ENCODE data around the gene PPP2R3C. TPM values are rescaled to one million over a fixed set of nuclear protein-coding genes. Genes with fewer than 3 reads are reported as not detected.

The PPP2R3C gene
- total RNA-seq, 1 donor from 2014 or later = 55.4 TPM

- TF ChIP-seq CTCF (conservative IDR thresholded peaks at IDR 0.05) = no peak
- Mint-ChIP-seq H3K27me3 (ENCODE audit: low read depth) (no peaks in the 10 kb centered on the region), H3K27ac (ENCODE audit: unreplicated experiment) (no peak overlapping the region), H3K4me1 (peaks cover 9% of the 10 kb centered on the region), H3K4me3 (no peak overlapping the region), H3K9me3 (no peaks in the 10 kb centered on the region), H3K36me3 (ENCODE audit: low read depth) (peaks cover 15% of the 10 kb centered on the region)
- no peak for DNase-seq (ENCODE audit: low read depth, low spot score)
Observed at GRCh38 chr14:35085441-35085840, 36.3 kb downstream of the PPP2R3C start.

GRCh38 chr14:35083530-35084150 is 38.1 kb downstream of the PPP2R3C start:
- no peaks in the 10 kb centered on the region for H3K9me3 Mint-ChIP-seq
- no peaks in the 10 kb centered on the region for H3K27me3 Mint-ChIP-seq (ENCODE audit: low read depth)
- no peak overlapping the region for H3K4me3 Mint-ChIP-seq
- peaks cover 15% of the 10 kb centered on the region for H3K36me3 Mint-ChIP-seq (ENCODE audit: low read depth)
- no peak overlapping the region for H3K27ac Mint-ChIP-seq (ENCODE audit: unreplicated experiment)
- no peak for TF ChIP-seq CTCF (conservative IDR thresholded peaks at IDR 0.05)
- DNase-seq (ENCODE audit: low read depth, low spot score) = no peak
- H3K4me1 Mint-ChIP-seq = peaks cover 9% of the 10 kb centered on the region

GRCh38 chr14:35079742-35080141 is 42.0 kb downstream of the PPP2R3C start:
- H3K4me3 Mint-ChIP-seq = no peak overlapping the region
- no peaks in the 10 kb centered on the region for H3K9me3 Mint-ChIP-seq
- H3K27me3 Mint-ChIP-seq (ENCODE audit: low read depth) = no peaks in the 10 kb centered on the region
- H3K36me3 Mint-ChIP-seq (ENCODE audit: low read depth) = peaks cover 7% of the 10 kb centered on the region
- no peak for DNase-seq (ENCODE audit: low read depth, low spot score)
- TF ChIP-seq CTCF (conservative IDR thresholded peaks at IDR 0.05) = no peak
- H3K27ac Mint-ChIP-seq (ENCODE audit: unreplicated experiment) = no peak overlapping the region
- H3K4me1 Mint-ChIP-seq = no peaks in the 10 kb centered on the region

- no peak overlapping the region for H3K27ac Mint-ChIP-seq (ENCODE audit: unreplicated experiment)
- H3K4me3 Mint-ChIP-seq = no peak overlapping the region
- DNase-seq (ENCODE audit: low read depth, low spot score) = no peak
- no peaks in the 10 kb centered on the region for H3K4me1 Mint-ChIP-seq
- H3K27me3 Mint-ChIP-seq (ENCODE audit: low read depth) = no peaks in the 10 kb centered on the region
- no peak for TF ChIP-seq CTCF (conservative IDR thresholded peaks at IDR 0.05)
- H3K36me3 Mint-ChIP-seq (ENCODE audit: low read depth) = peaks cover 7% of the 10 kb centered on the region
- no peaks in the 10 kb centered on the region for H3K9me3 Mint-ChIP-seq
Observed at GRCh38 chr14:35078082-35078481, 43.7 kb downstream of the PPP2R3C start.

- H3K9me3 Mint-ChIP-seq = no peaks in the 10 kb centered on the region
- H3K36me3 Mint-ChIP-seq (ENCODE audit: low read depth) = peaks cover 19% of the 10 kb centered on the region
- TF ChIP-seq CTCF (conservative IDR thresholded peaks at IDR 0.05) = no peak
- DNase-seq (ENCODE audit: low read depth, low spot score) = no peak
- no peaks in the 10 kb centered on the region for H3K27me3 Mint-ChIP-seq (ENCODE audit: low read depth)
- H3K4me3 Mint-ChIP-seq = no peak overlapping the region
- no peak overlapping the region for H3K27ac Mint-ChIP-seq (ENCODE audit: unreplicated experiment)
- no peaks in the 10 kb centered on the region for H3K4me1 Mint-ChIP-seq
Observed at GRCh38 chr14:35073486-35073885, 48.3 kb downstream of the PPP2R3C start.

All from neural crest cell (in vitro differentiated cells).